ENCODE measurements around the gene CPN1.

The CPN1 gene

DNA sequence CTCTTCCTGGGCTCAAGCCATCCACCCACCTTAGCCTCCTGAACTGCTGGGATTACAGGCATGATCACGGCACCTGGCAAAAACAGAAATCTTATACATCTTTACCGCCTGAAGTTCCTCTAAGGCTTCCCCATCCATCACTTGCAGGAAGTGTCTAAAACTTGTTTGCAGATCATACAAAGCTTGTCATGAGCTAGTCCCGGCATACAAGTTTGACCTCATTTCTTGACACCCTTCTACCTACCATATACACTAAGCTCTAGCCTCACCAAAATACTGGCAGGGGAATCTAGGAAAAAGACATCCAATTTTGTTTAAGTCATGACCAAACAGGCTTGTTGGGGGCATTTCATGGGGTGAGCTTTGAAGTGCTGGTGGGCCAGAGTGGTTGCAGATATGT is 86.4 kb downstream of the CPN1 start:
- DNase-seq = no peak

GRCh38 chr10:99994801-99995200 is 86.9 kb downstream of the CPN1 start:
- no peak for DNase-seq

GRCh38 chr10:99993701-99994689 is 87.7 kb downstream of the CPN1 start:
- DNase-seq = peak in 3 of 4 experiments; percentile 11 to 31 (median 18)
